Thyroid gland (tissue), 4 donors: Measurements from ENCODE around the gene SYPL2.

ENCODE experiments used
- POLR2A ChIP-seq, 2 donors: fragments of 450-650 bp; IDR thresholded peaks; one replicate each; pipeline ENCODE4 v1.6.1; 2017; ENCODE audit warnings: antibody characterized with exemption in 2 of 2, mild to moderate bottlenecking in 2 of 2, moderate library complexity in 1 of 2
- TF ChIP-seq, protein P1 (sequence below), 6 experiments: fragments of 200-600 bp in 3 of 6; fragments of 450-650 bp in 3 of 6; sonication (generic) in 3 of 6; IDR thresholded peaks; one replicate each; pipeline ENCODE4 v1.5.1; 2016 to 2019; ENCODE audit warnings: antibody characterized with exemption in 6 of 6, mild to moderate bottlenecking in 2 of 6, inconsistent platforms in 1 of 6, moderate library complexity in 1 of 6

DNA sequence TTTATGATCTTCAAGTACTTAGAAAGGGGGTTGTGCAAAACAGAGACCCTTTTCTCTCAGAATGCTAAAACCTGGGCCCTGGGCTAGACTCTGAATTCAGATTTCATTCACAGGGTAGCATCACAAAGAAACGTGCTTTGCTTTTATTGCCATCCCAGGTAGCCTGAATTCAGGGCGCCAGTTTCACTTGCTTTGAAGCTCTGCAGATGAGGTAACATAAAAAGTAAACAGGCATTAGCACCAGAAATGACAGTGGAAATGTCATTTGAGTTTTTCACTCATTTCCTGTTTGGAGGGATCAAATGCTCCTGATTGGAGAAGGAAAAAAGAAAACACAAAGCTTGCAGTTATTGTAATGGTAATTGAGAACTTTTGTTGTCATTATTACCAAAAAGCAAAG is 2.6 kb downstream of the SYPL2 start:
- TF ChIP-seq, protein P1, sequence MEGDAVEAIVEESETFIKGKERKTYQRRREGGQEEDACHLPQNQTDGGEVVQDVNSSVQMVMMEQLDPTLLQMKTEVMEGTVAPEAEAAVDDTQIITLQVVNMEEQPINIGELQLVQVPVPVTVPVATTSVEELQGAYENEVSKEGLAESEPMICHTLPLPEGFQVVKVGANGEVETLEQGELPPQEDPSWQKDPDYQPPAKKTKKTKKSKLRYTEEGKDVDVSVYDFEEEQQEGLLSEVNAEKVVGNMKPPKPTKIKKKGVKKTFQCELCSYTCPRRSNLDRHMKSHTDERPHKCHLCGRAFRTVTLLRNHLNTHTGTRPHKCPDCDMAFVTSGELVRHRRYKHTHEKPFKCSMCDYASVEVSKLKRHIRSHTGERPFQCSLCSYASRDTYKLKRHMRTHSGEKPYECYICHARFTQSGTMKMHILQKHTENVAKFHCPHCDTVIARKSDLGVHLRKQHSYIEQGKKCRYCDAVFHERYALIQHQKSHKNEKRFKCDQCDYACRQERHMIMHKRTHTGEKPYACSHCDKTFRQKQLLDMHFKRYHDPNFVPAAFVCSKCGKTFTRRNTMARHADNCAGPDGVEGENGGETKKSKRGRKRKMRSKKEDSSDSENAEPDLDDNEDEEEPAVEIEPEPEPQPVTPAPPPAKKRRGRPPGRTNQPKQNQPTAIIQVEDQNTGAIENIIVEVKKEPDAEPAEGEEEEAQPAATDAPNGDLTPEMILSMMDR (IDR thresholded peaks at IDR 0.05), result no peak
- no peak for TF ChIP-seq POLR2A (IDR thresholded peaks at IDR 0.05)
